GM12878 (cell line): ENCODE data around the gene TCEAL1. TPM values are rescaled to one million over a fixed set of nuclear protein-coding genes. Genes with fewer than 3 reads are reported as not detected.

Experiments
- ATAC-seq: fragments of 200-7000 bp; cut with Tn5 transposase; 3 replicates; pipeline ENCODE4 v1.9.1; 2020; ENCODE audit warnings: mild to moderate bottlenecking, moderate library complexity
- BruUV-seq: library from RNA; stranded (reverse); fragments of 400-500 nt; replicated peaks from 2 replicates; lab custom pipeline; 2021; lab: Mats Ljungman, UMichigan
- CTCF ChIA-PET: fragments of 300-600 bp; sonication (Branson Sonifier 250); formaldehyde crosslinking; extraction: SDS; loops from one replicate; lab custom pipeline; 2021; ENCODE audit warnings: inconsistent platforms; lab: Yijun Ruan, JAX
- POLR2A ChIA-PET: fragments of 350-600 bp; formaldehyde crosslinking; extraction: SDS; loops from one replicate; lab custom pipeline; 2021; ENCODE audit warnings: inconsistent platforms; lab: Charles Lee
- RAD21 ChIA-PET: fragments of 300-600 bp; sonication (Branson Sonifier 250); formaldehyde crosslinking; loops from one replicate; lab custom pipeline; 2023; ENCODE audit warnings: antibody characterized with exemption; ENCODE audit not compliant: unreplicated experiment; lab: Charles Lee
- SMC1A ChIA-PET: fragments of 300-600 bp; sonication (Branson Sonifier 250); formaldehyde crosslinking; loops from one replicate; lab custom pipeline; 2023; ENCODE audit not compliant: unreplicated experiment, uncharacterized antibody; lab: Charles Lee
- DNase-seq: peaks from one replicate; pipeline ENCODE4 v3.0.0-alpha.2; 2011; ENCODE audit warnings: low read depth, low spot score
- FAIRE-seq: peaks from 3 replicates; lab custom pipeline; 2011; peaks lifted over from hg19 to GRCh38; lab: Jason Lieb, UNC
- H2AFZ ChIP-seq: 2 replicates; pipeline ENCODE4 v1.6.0; 2011; ENCODE audit warnings: low read depth, low read length, control low read depth; ENCODE audit not compliant: control insufficient read depth
- H3K27ac ChIP-seq: 2 replicates; pipeline ENCODE4 v1.5.1; 2011; ENCODE audit warnings: control low read depth; ENCODE audit not compliant: control insufficient read depth, insufficient read depth
- H3K27me3 ChIP-seq, 2 experiments: replicated peaks in 1 of 2; 2 replicates each; pipeline versions ENCODE4 v1.6.0 to v1.6.1; 2011; ENCODE audit warnings: low read length in 1 of 2; ENCODE audit not compliant: control insufficient read depth in 2 of 2, insufficient read depth in 2 of 2
- H3K36me3 ChIP-seq, 2 experiments: 2 replicates each; pipeline ENCODE4 v1.5.1; 2011; ENCODE audit warnings: low read length in 1 of 2; ENCODE audit not compliant: control insufficient read depth in 2 of 2, insufficient read depth in 2 of 2
- H3K4me1 ChIP-seq: 2 replicates; pipeline ENCODE4 v1.6.1; 2011; ENCODE audit warnings: mild to moderate bottlenecking, low read length, moderate library complexity, mixed read lengths; ENCODE audit not compliant: control insufficient read depth, insufficient read depth
- H3K4me2 ChIP-seq: 2 replicates; pipeline ENCODE4 v1.6.0; 2011; ENCODE audit warnings: control low read depth; ENCODE audit not compliant: control insufficient read depth, insufficient read depth
- H3K4me3 ChIP-seq: fragments of 200-600 bp; sonication (generic); 2 replicates; pipeline ENCODE4 v1.5.1; 2016
- H3K79me2 ChIP-seq: 2 replicates; pipeline ENCODE4 v1.6.0; 2011; ENCODE audit warnings: low read length; ENCODE audit not compliant: control insufficient read depth, insufficient read depth
- H3K9ac ChIP-seq: 2 replicates; pipeline ENCODE4 v1.8.0; 2011; ENCODE audit warnings: low read length, control low read depth, mixed read lengths; ENCODE audit not compliant: control insufficient read depth, insufficient read depth
- H3K9me3 ChIP-seq: replicated peaks from 3 replicates; pipeline ENCODE4 v1.5.1; 2011; ENCODE audit warnings: mild to moderate bottlenecking, low read length; ENCODE audit not compliant: control insufficient read depth, insufficient read depth
- H4K20me1 ChIP-seq: 2 replicates; pipeline ENCODE4 v1.6.0; 2011; ENCODE audit not compliant: control insufficient read depth, insufficient read depth
- FOXK2 ChIP-seq: fragments of 450-650 bp; IDR thresholded peaks from 2 replicates; pipeline ENCODE4 v1.6.1; 2017; ENCODE audit warnings: mild to moderate bottlenecking, moderate library complexity
- WGBS: methylation state at CpG from one replicate; pipeline ENCODE4 v1.1.6; 2016; ENCODE audit warnings: low lambda C conversion rate; ENCODE audit not compliant: insufficient replicate concordance, insufficient coverage; ENCODE audit errors: missing lambda C conversion rate; 5-methylcytosine and 5-hydroxymethylcytosine counted together
- in situ Hi-C: fragments of 300-500 bp; cut with MboI; formaldehyde crosslinking; loops from 9 replicates; pipeline ENCODE4 v1.14.3; 2018; ENCODE audit warnings: mixed read lengths
- intact Hi-C: fragments of 100-400 bp; cut with micrococcal nuclease; formaldehyde crosslinking; loops from one replicate; pipeline ENCODE4 v1.14.2; 2022; ENCODE audit not compliant: unreplicated experiment
- polyA plus RNA-seq, 11 experiments: library from polyadenylated mRNA; depleted of rRNA in 4 of 11; unstranded in 6 of 11; stranded (reverse) in 5 of 11; fragments of >200 nt; fragmentation: Nextera tagmentation in 4 of 11; fragmentation: Illumina TruSeq in 1 of 11; extraction: Ambion mirVana in 4 of 11; extraction: Trizol in 1 of 11; gene quantifications; 1 replicate in 1 of 11; 2 replicates in 10 of 11; pipeline versions ENCODE4 v1.2.1 to v1.2.3, GENCODE V29; 2011 to 2016; ENCODE audit warnings: inconsistent platforms in 2 of 11, missing spikeins in 2 of 11, low read depth in 1 of 11
- total RNA-seq, 4 experiments: library from RNA; depleted of rRNA in 3 of 4; stranded (reverse); fragments of >200 nt in 3 of 4; fragmentation: Illumina TruSeq in 1 of 4; extraction: Trizol in 1 of 4; gene quantifications; 2 replicates each; pipeline versions ENCODE4 v1.2.1 to v1.2.3, GENCODE V29; 2013 to 2021
- TF ChIP-seq, protein P1 (sequence below): fragments of 450-650 bp; IDR thresholded peaks from 2 replicates; pipeline ENCODE4 v1.6.1; 2018; ENCODE audit warnings: borderline replicate concordance, mild to moderate bottlenecking; ENCODE audit not compliant: partially characterized antibody
- TF ChIP-seq, protein P2 (sequence below): fragments of 450-650 bp; IDR thresholded peaks from 2 replicates; pipeline ENCODE4 v1.6.1; 2017; ENCODE audit warnings: mild to moderate bottlenecking, moderate library complexity

TCEAL1 gene
- total and polyA plus RNA-seq, 10 of the 15 experiments (the other 5 are each of a cell fraction or from before 2014, with no cell fraction given), result 10.1 to 24.3 (median 17.8) TPM

DNA sequence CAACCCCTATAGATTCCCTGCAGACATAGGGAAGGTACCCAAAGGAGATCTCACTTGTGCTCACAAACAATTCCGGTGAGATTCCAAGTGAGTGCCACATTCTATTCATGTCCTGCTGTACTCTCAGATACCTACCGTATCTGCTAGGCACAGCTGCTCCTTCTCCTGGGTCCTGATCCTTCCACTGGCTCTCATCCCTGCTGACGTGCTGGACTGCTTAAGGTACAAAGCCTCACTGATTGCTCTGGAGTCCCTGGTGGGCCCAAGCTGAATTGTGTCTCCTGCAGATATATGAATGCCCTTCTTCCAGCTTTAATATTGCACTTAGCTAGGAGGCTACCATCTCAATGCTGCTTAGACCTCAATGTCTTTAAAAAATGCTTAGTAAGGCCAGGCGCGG is 2.4 kb downstream of the TCEAL1 start:
- in situ Hi-C loops, result no loop called here
- no peak for FAIRE-seq
- POLR2A ChIA-PET, result interaction anchor here (0.7 kb wide), 1 partner anchor 20 kb away, joined by 3 read pairs; no protein-coding TSS in a partner anchor

More for the DNA sequence above, 2.4 kb downstream of the TCEAL1 start:
- DNase-seq, result no peak
- no peaks in the 10 kb centered on the region for H3K79me2 ChIP-seq
- RAD21 ChIA-PET, result no interaction called here
- no TSS peak for BruUV-seq
- WGBS, result 84% methylated on average over 5 of the region's 5 CpGs
- no peak for ATAC-seq
- no peak overlapping the region for H3K9ac ChIP-seq
- CTCF ChIA-PET, result interaction anchor here (1.8 kb wide), 1 partner anchor 60 kb away, joined by 4 read pairs; no protein-coding TSS in a partner anchor
- H3K4me3 ChIP-seq, result no peak overlapping the region
- no peak overlapping the region for H3K4me2 ChIP-seq
- TF ChIP-seq, protein P1, sequence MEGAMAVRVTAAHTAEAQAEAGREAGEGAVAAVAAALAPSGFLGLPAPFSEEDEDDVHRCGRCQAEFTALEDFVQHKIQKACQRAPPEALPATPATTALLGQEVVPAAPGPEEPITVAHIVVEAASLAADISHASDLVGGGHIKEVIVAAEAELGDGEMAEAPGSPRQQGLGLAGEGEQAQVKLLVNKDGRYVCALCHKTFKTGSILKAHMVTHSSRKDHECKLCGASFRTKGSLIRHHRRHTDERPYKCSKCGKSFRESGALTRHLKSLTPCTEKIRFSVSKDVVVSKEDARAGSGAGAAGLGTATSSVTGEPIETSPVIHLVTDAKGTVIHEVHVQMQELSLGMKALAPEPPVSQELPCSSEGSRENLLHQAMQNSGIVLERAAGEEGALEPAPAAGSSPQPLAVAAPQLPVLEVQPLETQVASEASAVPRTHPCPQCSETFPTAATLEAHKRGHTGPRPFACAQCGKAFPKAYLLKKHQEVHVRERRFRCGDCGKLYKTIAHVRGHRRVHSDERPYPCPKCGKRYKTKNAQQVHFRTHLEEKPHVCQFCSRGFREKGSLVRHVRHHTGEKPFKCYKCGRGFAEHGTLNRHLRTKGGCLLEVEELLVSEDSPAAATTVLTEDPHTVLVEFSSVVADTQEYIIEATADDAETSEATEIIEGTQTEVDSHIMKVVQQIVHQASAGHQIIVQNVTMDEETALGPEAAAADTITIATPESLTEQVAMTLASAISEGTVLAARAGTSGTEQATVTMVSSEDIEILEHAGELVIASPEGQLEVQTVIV, result no peak
- TF ChIP-seq, protein P2, sequence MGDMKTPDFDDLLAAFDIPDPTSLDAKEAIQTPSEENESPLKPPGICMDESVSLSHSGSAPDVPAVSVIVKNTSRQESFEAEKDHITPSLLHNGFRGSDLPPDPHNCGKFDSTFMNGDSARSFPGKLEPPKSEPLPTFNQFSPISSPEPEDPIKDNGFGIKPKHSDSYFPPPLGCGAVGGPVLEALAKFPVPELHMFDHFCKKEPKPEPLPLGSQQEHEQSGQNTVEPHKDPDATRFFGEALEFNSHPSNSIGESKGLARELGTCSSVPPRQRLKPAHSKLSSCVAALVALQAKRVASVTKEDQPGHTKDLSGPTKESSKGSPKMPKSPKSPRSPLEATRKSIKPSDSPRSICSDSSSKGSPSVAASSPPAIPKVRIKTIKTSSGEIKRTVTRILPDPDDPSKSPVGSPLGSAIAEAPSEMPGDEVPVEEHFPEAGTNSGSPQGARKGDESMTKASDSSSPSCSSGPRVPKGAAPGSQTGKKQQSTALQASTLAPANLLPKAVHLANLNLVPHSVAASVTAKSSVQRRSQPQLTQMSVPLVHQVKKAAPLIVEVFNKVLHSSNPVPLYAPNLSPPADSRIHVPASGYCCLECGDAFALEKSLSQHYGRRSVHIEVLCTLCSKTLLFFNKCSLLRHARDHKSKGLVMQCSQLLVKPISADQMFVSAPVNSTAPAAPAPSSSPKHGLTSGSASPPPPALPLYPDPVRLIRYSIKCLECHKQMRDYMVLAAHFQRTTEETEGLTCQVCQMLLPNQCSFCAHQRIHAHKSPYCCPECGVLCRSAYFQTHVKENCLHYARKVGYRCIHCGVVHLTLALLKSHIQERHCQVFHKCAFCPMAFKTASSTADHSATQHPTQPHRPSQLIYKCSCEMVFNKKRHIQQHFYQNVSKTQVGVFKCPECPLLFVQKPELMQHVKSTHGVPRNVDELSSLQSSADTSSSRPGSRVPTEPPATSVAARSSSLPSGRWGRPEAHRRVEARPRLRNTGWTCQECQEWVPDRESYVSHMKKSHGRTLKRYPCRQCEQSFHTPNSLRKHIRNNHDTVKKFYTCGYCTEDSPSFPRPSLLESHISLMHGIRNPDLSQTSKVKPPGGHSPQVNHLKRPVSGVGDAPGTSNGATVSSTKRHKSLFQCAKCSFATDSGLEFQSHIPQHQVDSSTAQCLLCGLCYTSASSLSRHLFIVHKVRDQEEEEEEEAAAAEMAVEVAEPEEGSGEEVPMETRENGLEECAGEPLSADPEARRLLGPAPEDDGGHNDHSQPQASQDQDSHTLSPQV, result no peak
- no peak for TF ChIP-seq FOXK2
- H3K4me1 ChIP-seq, result no peaks in the 10 kb centered on the region
- H3K27ac ChIP-seq, result no peak overlapping the region
- H3K27me3 ChIP-seq, result no peaks in the 10 kb centered on the region
- intact Hi-C loops, result no loop called here
- H3K9me3 ChIP-seq, result no peaks in the 10 kb centered on the region
- H4K20me1 ChIP-seq, result no peaks in the 10 kb centered on the region
- no peak overlapping the region for H2AFZ ChIP-seq
- H3K36me3 ChIP-seq, result no peaks in the 10 kb centered on the region
- SMC1A ChIA-PET, result interaction anchor here (1.0 to 1.6 kb wide), 3 partner anchors 26 to 95 kb away, joined by 3 to 6 read pairs (median 4); no protein-coding TSS in a partner anchor
